Measurements from ENCODE around the gene ARHGAP26.

GRCh38 chr5:142892021-142892420 is 121.8 kb downstream of the ARHGAP26 start:
- TF ChIP-seq CTCF (IDR thresholded peaks at IDR 0.05) (no peak), POLR2A (IDR thresholded peaks at IDR 0.05) (no peak)

Data from lower leg skin (tissue), 3 donors.